HL-60 (cell line): ENCODE data around the gene FAM151A.

Source experiments
- DNase-seq, 2 experiments: peaks; one replicate each; pipeline ENCODE4 v3.0.0-alpha.2; 2010 to 2020; ENCODE audit warnings: low read depth in 1 of 2, low spot score in 1 of 2
- H3K27ac ChIP-seq: fragments of 250-450 bp; sonication (Bioruptor Pico); replicated peaks from 2 replicates; pipeline ENCODE4 v1.5.1; 2020; ENCODE audit warnings: mild to moderate bottlenecking, moderate library complexity
- H3K27me3 ChIP-seq: fragments of 250-450 bp; sonication (Bioruptor Pico); 2 replicates; pipeline ENCODE4 v1.5.1; 2021; ENCODE audit warnings: mild to moderate bottlenecking, moderate library complexity; ENCODE audit not compliant: insufficient read depth, poor library complexity, severe bottlenecking
- H3K4me3 ChIP-seq: replicated peaks from 2 replicates; pipeline ENCODE4 v1.5.1; 2011; ENCODE audit warnings: mild to moderate bottlenecking, control low read depth, low read length; ENCODE audit not compliant: insufficient read depth
- GABPA ChIP-seq: IDR thresholded peaks from 2 replicates; pipeline ENCODE4 v1.6.1; 2012; ENCODE audit warnings: low read depth
- POLR2AphosphoS5 ChIP-seq: IDR thresholded peaks from 2 replicates; pipeline ENCODE4 v1.6.1; 2012; ENCODE audit warnings: low read depth
- REST ChIP-seq: IDR thresholded peaks from 2 replicates; pipeline ENCODE4 v1.6.1; 2012; ENCODE audit warnings: low read depth; ENCODE audit not compliant: insufficient replicate concordance
- SPI1 ChIP-seq: IDR thresholded peaks from 2 replicates; pipeline ENCODE4 v1.6.1; 2012; ENCODE audit warnings: low read depth, mild to moderate bottlenecking, borderline replicate concordance
- TF ChIP-seq, protein P1 (sequence below): IDR thresholded peaks from one replicate; pipeline ENCODE4 v1.5.1; 2011; ENCODE audit warnings: low read length, control low read depth, inconsistent platforms; ENCODE audit not compliant: insufficient read depth

FAM151A gene

GRCh38 chr1:54602554-54602953, 20.8 kb downstream of the FAM151A start:
- TF ChIP-seq GABPA, result no peak
- no peak for TF ChIP-seq POLR2AphosphoS5
- no peak for TF ChIP-seq REST
- TF ChIP-seq, protein P1, sequence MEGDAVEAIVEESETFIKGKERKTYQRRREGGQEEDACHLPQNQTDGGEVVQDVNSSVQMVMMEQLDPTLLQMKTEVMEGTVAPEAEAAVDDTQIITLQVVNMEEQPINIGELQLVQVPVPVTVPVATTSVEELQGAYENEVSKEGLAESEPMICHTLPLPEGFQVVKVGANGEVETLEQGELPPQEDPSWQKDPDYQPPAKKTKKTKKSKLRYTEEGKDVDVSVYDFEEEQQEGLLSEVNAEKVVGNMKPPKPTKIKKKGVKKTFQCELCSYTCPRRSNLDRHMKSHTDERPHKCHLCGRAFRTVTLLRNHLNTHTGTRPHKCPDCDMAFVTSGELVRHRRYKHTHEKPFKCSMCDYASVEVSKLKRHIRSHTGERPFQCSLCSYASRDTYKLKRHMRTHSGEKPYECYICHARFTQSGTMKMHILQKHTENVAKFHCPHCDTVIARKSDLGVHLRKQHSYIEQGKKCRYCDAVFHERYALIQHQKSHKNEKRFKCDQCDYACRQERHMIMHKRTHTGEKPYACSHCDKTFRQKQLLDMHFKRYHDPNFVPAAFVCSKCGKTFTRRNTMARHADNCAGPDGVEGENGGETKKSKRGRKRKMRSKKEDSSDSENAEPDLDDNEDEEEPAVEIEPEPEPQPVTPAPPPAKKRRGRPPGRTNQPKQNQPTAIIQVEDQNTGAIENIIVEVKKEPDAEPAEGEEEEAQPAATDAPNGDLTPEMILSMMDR, result no peak
- TF ChIP-seq SPI1, result no peak
- no peak overlapping the region for H3K4me3 ChIP-seq
- no peaks in the 10 kb centered on the region for H3K27me3 ChIP-seq
- DNase-seq, result no peak
- H3K27ac ChIP-seq, result no peak overlapping the region

- H3K27ac ChIP-seq, result no peak overlapping the region
- no peak for DNase-seq
- no peak for TF ChIP-seq POLR2AphosphoS5
- no peak for TF ChIP-seq GABPA
- TF ChIP-seq, protein P1, result no peak
- TF ChIP-seq REST, result no peak
- TF ChIP-seq SPI1, result no peak
- no peak overlapping the region for H3K4me3 ChIP-seq
- no peaks in the 10 kb centered on the region for H3K27me3 ChIP-seq
Measured at GRCh38 chr1:54601730-54602129, 21.6 kb downstream of the FAM151A start.

DNA sequence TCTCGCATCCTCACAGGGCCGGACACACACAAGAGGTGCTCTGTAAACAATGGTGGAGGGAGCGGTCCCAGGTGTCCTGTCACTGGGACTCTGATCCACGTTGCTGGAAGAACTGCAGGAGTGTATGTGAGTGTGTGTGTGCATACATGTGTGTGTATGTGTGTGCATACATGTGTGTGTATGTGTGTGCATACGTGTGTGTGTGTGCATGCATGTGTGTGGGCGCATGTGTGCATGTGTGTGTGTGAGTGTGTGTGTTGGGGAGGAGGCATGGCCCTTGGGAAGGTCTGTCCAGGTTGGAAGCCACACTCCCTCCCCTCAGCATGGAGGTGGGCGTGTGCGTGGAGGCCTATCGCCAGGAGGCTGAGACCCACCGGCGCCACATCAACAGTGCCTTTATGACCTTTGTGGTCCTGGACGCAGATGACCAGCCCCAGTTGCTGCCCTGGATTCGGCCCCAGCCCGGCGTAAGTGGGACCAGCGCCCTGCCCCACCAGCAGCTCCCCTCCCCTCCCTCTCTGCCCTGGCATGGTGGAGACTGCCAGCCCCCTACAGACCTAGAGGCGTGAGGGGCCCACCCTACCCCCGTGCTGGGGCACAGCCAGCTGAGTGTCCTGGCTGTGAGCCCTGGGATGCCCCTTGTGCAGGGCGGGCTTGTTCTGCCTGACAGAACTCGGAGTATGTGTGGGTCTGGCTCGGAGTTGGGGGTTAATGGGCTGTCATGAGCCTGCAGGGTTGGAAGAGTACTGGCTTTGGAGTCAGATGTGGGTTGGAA, 22.2 kb downstream of the FAM151A start:
- no peak for DNase-seq
- Histone ChIP-seq H3K27me3 (no peaks in the 10 kb centered on the region), H3K27ac (no peak overlapping the region), H3K4me3 (no peak overlapping the region)
- TF ChIP-seq GABPA (no peak), POLR2AphosphoS5 (no peak), SPI1 (no peak), REST (no peak)
- TF ChIP-seq, protein P1, result no peak
